ENCODE measurements around the gene LPGAT1. TPM values are rescaled to one million over a fixed set of nuclear protein-coding genes. Genes with fewer than 3 reads are reported as not detected.
A peak's percentile ranks its signal among the peaks of the same experiment; 100 is the strongest.

The LPGAT1 gene
- polyA plus RNA-seq, 1 donor from 2014 or later, result 37.4 TPM

DNA sequence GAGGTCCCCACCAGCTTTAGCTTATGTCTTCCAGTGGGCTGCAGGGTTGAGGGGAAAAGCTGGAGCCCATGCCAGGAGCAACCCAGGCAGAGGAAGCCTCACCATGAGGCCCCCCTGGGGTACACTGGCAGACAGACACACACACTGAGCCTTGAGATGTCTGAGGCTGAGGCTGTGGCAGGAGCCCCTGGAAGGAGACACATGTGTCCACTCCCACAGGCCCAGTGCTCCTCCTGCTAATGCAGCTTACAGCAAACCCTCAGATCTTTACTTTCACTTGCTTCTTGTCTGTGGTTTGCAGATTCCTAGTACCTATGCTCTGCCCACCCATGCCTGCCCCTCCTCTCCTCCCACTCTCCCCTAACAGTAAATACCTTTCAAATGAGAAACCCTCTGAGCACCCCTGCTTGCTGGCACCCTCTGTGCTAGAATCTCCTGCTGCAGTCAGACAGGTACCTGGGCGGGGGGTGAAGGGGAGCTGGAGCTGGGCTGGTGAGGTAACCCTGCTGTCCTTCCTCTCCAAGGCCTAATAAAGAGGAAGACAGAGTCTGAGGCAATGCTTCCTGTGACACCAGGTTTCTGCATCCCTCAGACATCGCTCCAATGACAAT, 91.8 kb downstream of the LPGAT1 start:
- H3K4me1 Mint-ChIP-seq, result peaks cover 14 to 23% (median 19%) of the 10 kb centered on the region in 3 donors
- peak overlapping the region in 2 of 4 donors; percentile 6 to 45 for H3K4me3 Mint-ChIP-seq
- H3K27ac Mint-ChIP-seq, result no peak overlapping the region
- H3K9me3 Mint-ChIP-seq, result no peaks in the 10 kb centered on the region
- H3K27me3 Mint-ChIP-seq, result peaks cover 3% of the 10 kb centered on the region
- H3K36me3 Mint-ChIP-seq, result peaks cover 2% of the 10 kb centered on the region

DNA sequence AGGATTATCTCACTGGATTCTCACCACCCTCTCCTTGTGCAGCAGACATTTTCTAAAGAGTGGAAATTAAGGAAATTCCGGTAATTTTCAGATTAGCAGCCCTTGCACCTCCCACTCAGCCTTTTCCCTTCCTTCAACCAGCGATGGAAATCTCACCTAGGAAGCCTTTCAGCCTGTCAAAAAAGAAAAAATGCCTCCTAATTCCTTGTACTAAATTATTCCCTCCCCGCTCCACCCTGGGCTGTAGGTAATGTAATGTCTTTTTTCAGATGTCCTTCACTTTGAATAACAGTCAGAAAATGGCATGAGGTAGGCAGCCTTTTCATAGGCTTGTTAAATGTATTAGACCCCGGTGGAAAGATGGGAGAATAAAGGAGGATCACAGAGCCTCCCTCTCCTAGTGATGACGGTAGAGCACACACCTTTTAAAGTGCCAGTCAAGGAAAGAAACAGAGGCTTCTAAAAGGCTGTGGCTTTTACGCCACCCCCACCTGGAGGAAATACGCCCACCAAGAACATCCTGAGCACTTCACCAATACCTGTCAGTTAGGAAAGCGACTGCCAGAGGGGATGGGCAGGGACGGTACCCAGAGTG, 92.4 kb downstream of the LPGAT1 start:
- H3K9me3 Mint-ChIP-seq, result no peaks in the 10 kb centered on the region
- H3K27me3 Mint-ChIP-seq, result peaks cover 3% of the 10 kb centered on the region
- peak overlapping the region in 1 of 3 donors; percentile 75 for H3K27ac Mint-ChIP-seq
- H3K36me3 Mint-ChIP-seq, result peaks cover 2% of the 10 kb centered on the region
- peaks cover 14 to 23% (median 19%) of the 10 kb centered on the region in 3 donors for H3K4me1 Mint-ChIP-seq
- no peak overlapping the region for H3K4me3 Mint-ChIP-seq

DNA sequence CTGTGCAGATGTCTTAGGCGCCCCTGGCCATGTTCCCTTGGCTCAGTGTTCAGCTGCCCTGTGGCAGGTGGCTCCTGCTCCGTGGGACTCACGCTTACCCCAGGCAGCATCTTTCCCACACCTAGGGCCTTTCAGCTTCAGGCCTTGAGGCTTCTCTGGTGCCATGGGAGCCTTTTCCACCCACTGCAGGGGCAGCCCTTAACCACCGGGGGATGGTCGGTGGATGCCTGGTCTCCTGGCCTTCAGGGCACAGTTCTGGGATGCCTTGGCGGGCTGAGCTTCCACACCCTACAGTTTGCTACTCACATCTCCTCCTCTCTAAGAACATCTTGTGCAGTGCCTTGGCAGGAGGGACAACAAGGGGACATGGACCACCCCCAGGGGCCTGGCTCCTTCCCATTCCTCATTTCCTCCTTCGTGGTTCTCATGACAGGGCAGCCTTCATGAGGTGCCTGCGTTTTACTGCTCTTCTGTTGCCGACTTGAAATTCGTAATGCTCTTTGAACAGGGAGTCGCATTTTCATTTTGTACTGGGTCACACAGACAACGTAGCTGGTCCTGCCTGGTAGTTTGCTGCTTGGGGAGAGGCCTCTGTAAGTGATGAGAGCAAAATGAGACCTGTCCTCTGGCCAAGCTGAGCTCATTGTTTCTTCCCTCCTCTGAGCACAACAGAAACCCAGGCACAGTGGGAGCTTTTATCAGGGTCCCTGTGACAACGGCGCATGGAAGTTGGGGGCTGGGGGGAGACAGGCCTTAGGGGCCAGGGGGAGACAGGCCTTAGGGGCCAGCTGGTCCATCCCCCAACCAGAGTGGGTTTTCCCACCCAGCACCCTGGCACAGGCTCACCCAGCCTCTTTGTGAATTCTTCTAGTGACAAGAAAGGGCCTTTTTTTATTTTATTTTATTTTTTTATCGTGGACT, 93.2 kb downstream of the LPGAT1 start:
- H3K36me3 Mint-ChIP-seq, result peaks cover 2% of the 10 kb centered on the region
- H3K4me3 Mint-ChIP-seq, result no peak overlapping the region
- H3K27me3 Mint-ChIP-seq, result peaks cover 3% of the 10 kb centered on the region
- no peak overlapping the region for H3K27ac Mint-ChIP-seq
- H3K9me3 Mint-ChIP-seq, result no peaks in the 10 kb centered on the region
- H3K4me1 Mint-ChIP-seq, result peaks cover 17 to 24% (median 23%) of the 10 kb centered on the region in 3 donors

DNA sequence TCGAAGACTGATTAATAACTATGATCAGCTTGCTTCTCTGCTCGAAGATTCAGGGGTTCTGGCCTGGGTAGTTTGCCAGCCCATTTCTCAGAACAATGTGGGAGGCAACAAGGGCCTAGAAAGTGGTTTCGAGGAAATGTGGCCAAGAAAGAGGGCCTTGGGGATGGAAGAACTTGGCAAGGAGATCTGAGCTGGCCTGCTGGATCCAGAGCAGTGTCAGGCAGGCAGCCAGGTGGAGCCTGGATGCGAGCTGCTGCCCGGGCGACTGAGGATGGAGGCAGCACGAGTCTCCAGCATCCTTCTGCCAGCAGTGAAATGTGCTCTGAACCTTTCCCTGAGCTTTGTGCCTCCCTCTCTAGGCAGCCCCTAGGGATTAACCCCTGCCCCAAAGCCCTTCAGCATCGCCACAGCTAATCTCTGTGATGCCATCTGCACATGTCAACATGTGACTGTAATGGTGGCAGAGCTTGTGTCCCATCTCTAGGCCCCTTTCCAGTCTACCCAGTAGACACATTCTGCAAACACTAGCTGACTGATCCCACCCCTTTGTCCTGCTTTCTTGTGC, 94.1 kb downstream of the LPGAT1 start:
- H3K9me3 Mint-ChIP-seq, result no peaks in the 10 kb centered on the region
- H3K36me3 Mint-ChIP-seq, result peaks cover 2% of the 10 kb centered on the region
- no peak overlapping the region for H3K27ac Mint-ChIP-seq
- H3K4me3 Mint-ChIP-seq, result no peak overlapping the region
- peaks cover 19 to 24% (median 20%) of the 10 kb centered on the region in 3 donors for H3K4me1 Mint-ChIP-seq
- peaks cover 3% of the 10 kb centered on the region for H3K27me3 Mint-ChIP-seq

DNA sequence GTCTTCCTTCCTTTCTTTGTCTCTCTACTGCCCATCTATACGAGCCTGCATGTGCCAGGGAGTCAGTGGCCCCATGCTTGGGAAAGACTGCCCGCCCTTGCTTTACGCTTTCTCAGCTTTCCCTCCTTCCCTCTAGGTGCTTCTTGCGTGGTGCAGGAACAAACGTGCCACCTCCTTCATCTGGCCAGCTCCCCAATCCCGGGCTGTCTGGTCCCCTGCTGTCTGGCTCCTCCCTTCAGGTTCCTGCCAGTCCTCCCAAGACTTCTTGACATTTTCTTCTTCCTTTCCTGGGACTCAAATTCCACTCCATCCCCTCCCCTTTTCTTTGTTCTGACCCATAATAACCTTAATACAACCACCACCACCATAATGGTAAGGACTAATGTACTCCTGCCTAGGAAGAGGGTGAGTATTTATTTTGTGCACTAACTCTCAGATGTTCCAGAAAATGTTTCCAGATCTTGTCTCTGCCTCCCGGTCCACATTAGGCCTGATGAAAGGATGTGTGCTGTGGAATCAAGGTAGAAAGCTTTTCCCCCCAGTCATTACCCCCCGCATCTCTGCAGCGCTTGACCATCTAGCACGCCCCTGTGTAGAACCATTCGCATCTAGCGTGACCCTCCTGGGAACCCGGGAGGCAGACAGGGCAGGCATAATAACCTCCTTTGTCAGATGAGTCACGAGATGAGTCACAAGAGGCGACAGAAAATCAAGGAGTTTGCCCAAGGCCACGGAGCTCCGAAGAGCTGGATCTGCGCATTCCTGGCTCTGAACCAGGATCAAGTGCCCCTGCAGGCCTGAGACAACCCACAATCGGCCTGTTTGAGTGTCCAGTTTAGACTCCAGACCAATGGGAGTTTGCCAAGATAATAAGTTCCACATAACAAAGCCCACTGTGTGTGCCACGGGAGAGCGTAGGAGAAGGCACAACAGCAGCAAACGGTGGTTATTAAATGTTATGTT, 95.1 kb downstream of the LPGAT1 start:
- Mint-ChIP-seq H3K36me3 (peaks cover 2% of the 10 kb centered on the region), H3K9me3 (no peaks in the 10 kb centered on the region), H3K4me1 (peaks cover 15 to 24% (median 19%) of the 10 kb centered on the region in 3 donors), H3K27ac (no peak overlapping the region), H3K4me3 (no peak overlapping the region), H3K27me3 (peaks cover 3% of the 10 kb centered on the region)

DNA sequence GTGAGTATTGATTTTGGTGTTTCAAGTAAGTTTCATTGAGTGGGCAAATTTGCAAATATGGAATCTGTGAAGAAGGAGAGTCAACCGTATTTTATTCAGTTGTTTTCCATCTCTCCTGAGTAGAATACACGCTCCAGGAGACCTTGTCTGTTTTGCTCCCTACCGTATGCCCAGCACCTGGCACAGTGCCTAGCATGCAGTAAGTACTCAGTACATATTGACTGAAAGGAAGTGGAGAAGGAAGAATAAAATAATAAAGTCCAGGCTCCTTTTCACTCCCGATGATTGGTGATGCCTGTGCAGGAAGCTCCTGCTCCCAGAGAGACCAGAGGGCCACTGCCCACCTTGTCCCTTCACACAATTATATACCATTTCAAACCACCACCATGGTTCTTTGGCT, 95.8 kb downstream of the LPGAT1 start:
- peaks cover 3% of the 10 kb centered on the region for H3K27me3 Mint-ChIP-seq
- H3K9me3 Mint-ChIP-seq, result no peaks in the 10 kb centered on the region
- H3K36me3 Mint-ChIP-seq, result peaks cover 2% of the 10 kb centered on the region
- H3K4me3 Mint-ChIP-seq, result no peak overlapping the region
- H3K4me1 Mint-ChIP-seq, result peaks cover 9 to 21% (median 15%) of the 10 kb centered on the region in 3 donors
- H3K27ac Mint-ChIP-seq, result no peak overlapping the region

DNA sequence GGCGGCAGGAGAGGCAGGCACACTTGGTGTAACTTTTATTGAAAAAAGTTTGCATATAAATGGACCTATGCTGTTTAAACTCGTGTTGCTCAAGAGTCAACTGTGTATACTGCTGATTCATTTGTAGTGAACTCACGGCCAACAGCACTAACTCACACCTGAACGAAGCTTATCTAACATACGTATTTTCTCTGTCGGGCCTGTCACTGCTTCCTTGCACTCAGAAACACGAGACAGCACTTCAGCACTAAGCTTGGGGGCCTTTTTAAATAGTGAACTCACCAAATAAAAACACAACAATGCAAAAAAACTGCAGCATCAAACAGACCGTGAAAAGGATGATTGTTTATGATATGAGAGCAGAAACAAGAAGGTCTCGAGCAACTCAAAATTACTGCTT, 96.2 kb downstream of the LPGAT1 start:
- H3K27me3 Mint-ChIP-seq, result peaks cover 3% of the 10 kb centered on the region
- peaks cover 2% of the 10 kb centered on the region for H3K36me3 Mint-ChIP-seq
- H3K4me3 Mint-ChIP-seq, result no peak overlapping the region
- H3K27ac Mint-ChIP-seq, result no peak overlapping the region
- H3K9me3 Mint-ChIP-seq, result no peaks in the 10 kb centered on the region
- peaks cover 5 to 16% (median 11%) of the 10 kb centered on the region in 3 donors for H3K4me1 Mint-ChIP-seq

DNA sequence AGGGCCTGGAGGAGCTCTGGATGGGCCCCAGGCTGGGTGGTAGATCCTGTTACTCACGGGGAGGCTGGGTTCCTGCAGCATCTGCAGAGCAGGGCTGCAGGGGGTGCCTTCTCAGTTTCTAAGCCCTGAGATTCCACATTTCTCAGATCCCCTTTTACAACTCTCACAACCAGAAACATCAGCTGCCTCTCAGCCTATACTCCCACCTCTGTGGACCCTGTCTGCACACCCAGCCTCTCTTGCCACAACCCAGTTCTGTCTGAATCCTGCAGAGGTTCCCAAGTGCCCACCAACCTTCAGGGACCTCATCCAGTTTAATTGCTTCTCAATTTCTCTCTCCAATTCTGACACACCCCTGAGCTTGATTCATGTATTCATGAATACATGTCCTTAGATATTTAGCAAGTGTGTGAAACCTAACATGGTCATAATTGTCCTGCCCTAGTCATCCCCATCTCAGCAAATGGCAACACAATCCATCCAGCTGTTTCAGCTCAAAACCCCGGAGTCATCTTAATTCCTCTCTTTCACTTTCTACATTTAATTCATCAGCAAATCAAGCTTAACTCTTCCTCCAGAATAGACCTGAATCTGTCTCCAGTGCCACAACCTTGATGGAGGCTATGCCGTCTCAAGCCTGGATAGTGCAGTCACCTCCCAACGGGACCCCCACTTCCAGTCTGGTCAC, 98.1 kb downstream of the LPGAT1 start:
- H3K4me1 Mint-ChIP-seq, result peaks cover 0 to 7% (median 5%) of the 10 kb centered on the region in 3 donors
- H3K4me3 Mint-ChIP-seq, result no peak overlapping the region
- H3K36me3 Mint-ChIP-seq, result peaks cover 2% of the 10 kb centered on the region
- H3K27me3 Mint-ChIP-seq, result peaks cover 3% of the 10 kb centered on the region
- peak overlapping the region in 1 of 3 donors; percentile 10 for H3K27ac Mint-ChIP-seq
- H3K9me3 Mint-ChIP-seq, result no peaks in the 10 kb centered on the region

DNA sequence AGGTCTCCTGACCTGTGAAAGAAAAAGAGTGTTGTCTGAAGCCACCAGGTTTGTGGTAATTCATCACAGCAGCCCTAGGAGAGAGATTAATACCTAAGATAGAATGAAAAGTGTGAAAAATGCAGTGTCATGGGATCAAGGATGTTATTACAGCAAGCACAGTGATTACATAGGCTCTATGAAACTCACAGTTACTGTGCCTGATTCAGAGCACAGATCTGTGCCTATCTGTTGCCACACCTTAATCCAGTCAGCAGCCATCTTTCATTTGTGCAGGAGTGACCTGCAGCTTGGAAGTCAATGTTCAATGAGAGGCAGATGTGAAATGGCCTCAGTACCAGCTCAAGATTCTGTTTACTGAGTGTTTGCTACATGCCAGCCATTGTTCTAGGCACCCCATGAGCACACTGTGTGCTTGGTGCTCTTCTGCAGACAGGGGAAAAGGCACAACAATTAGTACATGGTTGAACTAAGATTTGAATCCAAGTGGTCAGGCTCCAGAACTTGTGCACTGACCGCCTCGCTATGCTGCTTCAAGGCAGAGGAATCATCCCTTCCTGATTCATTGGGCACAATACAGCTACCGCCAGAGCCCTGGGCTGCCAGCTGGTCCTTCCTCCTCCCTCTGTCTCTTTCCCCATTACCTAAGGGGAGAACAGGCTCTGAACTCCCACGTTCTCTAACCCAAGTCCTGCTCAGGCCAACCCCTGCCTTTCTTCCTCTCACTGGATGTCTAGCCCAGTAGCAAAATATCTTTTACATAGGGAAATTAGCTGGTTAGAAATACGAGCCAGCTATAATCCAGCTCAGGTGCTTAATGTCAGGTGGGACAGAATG, 98.9 kb downstream of the LPGAT1 start:
- Mint-ChIP-seq H3K4me3 (no peak overlapping the region), H3K27me3 (peaks cover 3% of the 10 kb centered on the region), H3K36me3 (peaks cover 2% of the 10 kb centered on the region), H3K4me1 (peaks cover 0 to 5% (median 5%) of the 10 kb centered on the region in 3 donors), H3K9me3 (no peaks in the 10 kb centered on the region), H3K27ac (peak overlapping the region in 1 of 3 donors; percentile 10)

DNA sequence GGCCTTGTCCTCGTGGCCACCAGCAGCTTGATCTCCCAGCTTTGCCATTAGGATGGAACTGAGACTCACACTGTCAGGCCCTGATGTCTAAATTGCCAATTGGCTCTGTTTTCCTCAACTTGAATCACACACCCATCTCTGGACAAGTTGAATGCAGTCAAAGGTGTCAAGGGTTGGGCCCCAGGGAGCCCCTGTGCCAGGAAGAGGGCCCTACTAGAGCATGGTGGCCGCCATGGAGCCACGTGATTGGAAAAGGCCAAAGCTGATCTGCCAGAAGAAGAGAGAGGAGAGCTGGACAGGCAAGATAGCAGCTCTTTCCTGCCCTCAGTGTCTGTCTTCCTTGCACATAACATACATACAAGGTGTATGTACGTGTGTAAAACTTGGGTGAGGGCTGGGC, 100.2 kb downstream of the LPGAT1 start:
- H3K9me3 Mint-ChIP-seq, result no peaks in the 10 kb centered on the region
- H3K27me3 Mint-ChIP-seq, result peaks cover 2% of the 10 kb centered on the region
- peaks cover 0 to 6% (median 5%) of the 10 kb centered on the region in 3 donors for H3K4me1 Mint-ChIP-seq
- H3K4me3 Mint-ChIP-seq, result no peak overlapping the region
- peaks cover 2% of the 10 kb centered on the region for H3K36me3 Mint-ChIP-seq
- no peak overlapping the region for H3K27ac Mint-ChIP-seq

DNA sequence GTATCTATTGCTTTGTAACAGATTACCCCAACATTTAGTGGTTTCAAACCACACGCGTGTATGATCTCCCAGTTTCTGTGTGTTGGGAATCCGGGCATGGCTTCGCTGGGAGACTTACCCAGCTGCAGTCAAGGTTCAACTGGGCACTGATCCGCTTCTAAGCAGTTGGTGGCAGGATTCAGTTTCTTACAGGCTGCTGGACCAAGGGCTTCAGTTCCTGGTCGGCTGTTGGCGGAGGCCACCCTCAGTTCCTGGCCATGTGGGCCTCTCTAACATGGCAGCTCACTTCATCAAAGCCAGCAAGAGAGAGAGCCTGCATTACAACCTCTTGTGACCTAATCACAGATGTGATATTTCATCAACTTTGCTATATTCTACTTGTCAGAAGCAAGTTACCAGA, 101.3 kb downstream of the LPGAT1 start:
- H3K27ac Mint-ChIP-seq, result no peak overlapping the region
- no peak overlapping the region for H3K4me3 Mint-ChIP-seq
- no peaks in the 10 kb centered on the region for H3K9me3 Mint-ChIP-seq
- peaks cover 0 to 6% (median 5%) of the 10 kb centered on the region in 3 donors for H3K4me1 Mint-ChIP-seq
- H3K36me3 Mint-ChIP-seq, result peaks cover 2% of the 10 kb centered on the region
- H3K27me3 Mint-ChIP-seq, result no peaks in the 10 kb centered on the region

DNA sequence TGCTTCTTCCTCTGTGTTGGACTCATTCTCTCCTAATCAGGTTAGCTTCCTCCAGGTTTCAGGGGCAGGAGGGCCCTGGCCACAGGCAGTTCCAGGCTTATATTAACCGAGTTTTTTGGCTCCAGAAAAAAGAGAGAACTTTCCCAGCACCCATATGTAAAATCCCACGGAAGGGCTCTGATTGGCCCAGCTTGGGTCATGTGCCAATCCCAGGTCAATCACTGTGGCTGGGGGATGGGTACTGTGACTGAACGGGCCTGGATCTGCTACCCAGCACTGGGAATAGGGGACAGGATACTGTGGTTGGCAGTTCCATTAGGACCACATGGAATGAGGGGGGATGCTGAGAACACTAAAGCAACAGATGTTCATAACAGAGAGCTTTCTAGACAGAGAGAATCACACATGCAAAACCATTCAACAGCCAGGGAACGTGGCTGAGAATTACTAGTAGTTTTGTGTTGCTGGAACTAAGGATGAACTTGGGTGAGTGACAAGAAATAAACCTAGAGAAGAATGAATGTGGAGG, 104.0 kb downstream of the LPGAT1 start:
- no peaks in the 10 kb centered on the region for H3K9me3 Mint-ChIP-seq
- H3K4me3 Mint-ChIP-seq, result no peak overlapping the region
- no peaks in the 10 kb centered on the region for H3K36me3 Mint-ChIP-seq
- peaks cover 0 to 1% (median 0%) of the 10 kb centered on the region in 3 donors for H3K4me1 Mint-ChIP-seq
- no peaks in the 10 kb centered on the region for H3K27me3 Mint-ChIP-seq
- H3K27ac Mint-ChIP-seq, result no peak overlapping the region
